OCI-LY7 (cell line): Measurements from ENCODE around the gene MPPED2. TPM values are rescaled to one million over a fixed set of nuclear protein-coding genes. Genes with fewer than 3 reads are reported as not detected.

ENCODE experiments used
- BruUV-seq: library from RNA; stranded (reverse); fragments of 400-500 nt; replicated peaks from 2 replicates; lab custom pipeline; 2021; lab: Mats Ljungman, UMichigan
- CTCF ChIA-PET: fragments of 300-600 bp; sonication (Branson Sonifier 250); formaldehyde crosslinking; loops from one replicate; lab custom pipeline; 2022; ENCODE audit warnings: antibody characterized with exemption; ENCODE audit not compliant: unreplicated experiment; lab: Charles Lee
- POLR2A ChIA-PET: fragments of 300-600 bp; sonication (Branson Sonifier 250); formaldehyde crosslinking; loops from one replicate; lab custom pipeline; 2022; ENCODE audit warnings: antibody characterized with exemption; lab: Charles Lee
- DNase-seq: peaks from one replicate; pipeline ENCODE4 v3.0.0-alpha.2; 2015; ENCODE audit warnings: low spot score
- H2AFZ ChIP-seq: fragments of 200-600 bp; sonication (generic), shearing (Covaris generic); 2 replicates; pipeline ENCODE4 v1.6.1; 2014; ENCODE audit warnings: mild to moderate bottlenecking, antibody characterized with exemption, low read length, moderate library complexity
- H3K27ac ChIP-seq: fragments of 200-600 bp; sonication (generic); 2 replicates; pipeline ENCODE4 v1.5.1; 2014; ENCODE audit warnings: mixed run types, low read depth, mild to moderate bottlenecking, moderate library complexity, low read length, inconsistent platforms; ENCODE audit not compliant: poor library complexity, severe bottlenecking
- H3K36me3 ChIP-seq: fragments of 200-600 bp; sonication (generic); 2 replicates; pipeline ENCODE4 v1.6.1; 2014; ENCODE audit warnings: mild to moderate bottlenecking, antibody characterized with exemption, low read length, moderate library complexity, mixed read lengths; ENCODE audit not compliant: insufficient read depth
- H3K4me1 ChIP-seq: fragments of 200-600 bp; sonication (generic); 2 replicates; pipeline ENCODE4 v1.5.1; 2014; ENCODE audit warnings: mild to moderate bottlenecking, low read length; ENCODE audit not compliant: insufficient read depth, poor library complexity, severe bottlenecking
- H3K4me2 ChIP-seq: fragments of 200-600 bp; sonication (generic); 2 replicates; pipeline ENCODE4 v1.6.1; 2014; ENCODE audit warnings: mild to moderate bottlenecking, low read length
- H3K4me3 ChIP-seq: fragments of 200-600 bp; sonication (generic); 2 replicates; pipeline ENCODE4 v1.5.1; 2014; ENCODE audit warnings: mild to moderate bottlenecking, low read depth, low read length; ENCODE audit not compliant: poor library complexity, severe bottlenecking
- H3K79me2 ChIP-seq: fragments of 200-600 bp; sonication (generic); 2 replicates; pipeline ENCODE4 v1.6.1; 2016; ENCODE audit warnings: low read depth, mild to moderate bottlenecking, low read length, moderate library complexity, mixed read lengths; ENCODE audit not compliant: insufficient read depth
- H3K9me2 ChIP-seq: fragments of 200-600 bp; sonication (generic); 2 replicates; pipeline ENCODE4 v1.6.1; 2016; ENCODE audit warnings: mild to moderate bottlenecking, low read length, mixed read lengths; ENCODE audit not compliant: insufficient read depth
- H3K9me3 ChIP-seq: fragments of 200-600 bp; sonication (generic); 2 replicates; pipeline ENCODE4 v1.6.1; 2014; ENCODE audit warnings: mild to moderate bottlenecking, mixed run types, low read length, mixed read lengths
- H4K20me1 ChIP-seq: fragments of 200-600 bp; sonication (generic); 2 replicates; pipeline ENCODE4 v1.6.1; 2014; ENCODE audit warnings: mild to moderate bottlenecking, antibody characterized with exemption, low read length, moderate library complexity, mixed read lengths; ENCODE audit not compliant: insufficient read depth
- CTCF ChIP-seq: fragments of 200-600 bp; sonication (generic); conservative IDR thresholded peaks from 2 replicates; pipeline ENCODE4 v1.5.1; 2014; ENCODE audit warnings: mild to moderate bottlenecking, antibody characterized with exemption, low read length, moderate library complexity, mixed read lengths
- EZH2phosphoT487 ChIP-seq: fragments of 200-600 bp; sonication (generic); IDR thresholded peaks from 2 replicates; pipeline ENCODE4 v1.6.1; 2018; ENCODE audit warnings: low read depth, borderline replicate concordance, mild to moderate bottlenecking, mixed run types, antibody characterized with exemption, low read length, moderate library complexity, mixed read lengths
- intact Hi-C: fragments of 100-400 bp; cut with micrococcal nuclease; formaldehyde crosslinking; loops from one replicate; pipeline ENCODE4 v1.10.0; 2022; ENCODE audit not compliant: unreplicated experiment
- total RNA-seq, 2 experiments: library from RNA; depleted of rRNA in 1 of 2; stranded (reverse); fragments of >200 nt in 1 of 2; shearing (Covaris generic) in 1 of 2; gene quantifications; 2 replicates each; pipeline ENCODE4 v1.2.3, GENCODE V29; 2014 to 2022

MPPED2 gene
- total RNA-seq, 2 experiments from 2014 or later: not detected

- TF ChIP-seq CTCF: no peak
- TF ChIP-seq EZH2phosphoT487: no peak
- no peaks in the 10 kb centered on the region for H3K4me1 ChIP-seq
- no peaks in the 10 kb centered on the region for H3K36me3 ChIP-seq
- no peaks in the 10 kb centered on the region for H3K79me2 ChIP-seq
- BruUV-seq: no TSS peak
- H3K4me2 ChIP-seq: no peak overlapping the region
- POLR2A ChIA-PET: interaction anchor here (0.6 kb wide), 1 partner anchor 149 kb away, joined by 3 read pairs; no protein-coding TSS in a partner anchor
- no peaks in the 10 kb centered on the region for H3K9me2 ChIP-seq
- H3K4me3 ChIP-seq: no peak overlapping the region
- no peak overlapping the region for H2AFZ ChIP-seq
- no peaks in the 10 kb centered on the region for H4K20me1 ChIP-seq
- CTCF ChIA-PET: no interaction called here
- H3K27ac ChIP-seq: no peak overlapping the region
- DNase-seq: no peak
- no peaks in the 10 kb centered on the region for H3K9me3 ChIP-seq
- intact Hi-C loops: no loop called here
Measured at GRCh38 chr11:30411383-30411782, 174.8 kb downstream of the MPPED2 start.

GRCh38 chr11:30406978-30407762 is 179.0 kb downstream of the MPPED2 start:
- intact Hi-C loops: no loop called here
- Histone ChIP-seq H3K27ac (no peak overlapping the region), H3K4me3 (no peak overlapping the region), H3K4me2 (no peak overlapping the region), H3K36me3 (no peaks in the 10 kb centered on the region), H3K4me1 (no peaks in the 10 kb centered on the region), H3K9me2 (no peaks in the 10 kb centered on the region), H2AFZ (no peak overlapping the region), H3K9me3 (no peaks in the 10 kb centered on the region), H3K79me2 (no peaks in the 10 kb centered on the region), H4K20me1 (no peaks in the 10 kb centered on the region)
- no peak for TF ChIP-seq EZH2phosphoT487
- no peak for DNase-seq
- POLR2A ChIA-PET: interaction anchor here (0.5 kb wide), 1 partner anchor 40 kb away, joined by 3 read pairs; no protein-coding TSS in a partner anchor
- BruUV-seq: no TSS peak
- CTCF ChIA-PET: no interaction called here

GRCh38 chr11:30405385-30405784 is 180.8 kb downstream of the MPPED2 start:
- Histone ChIP-seq H3K9me3 (no peaks in the 10 kb centered on the region), H3K9me2 (no peaks in the 10 kb centered on the region), H3K27ac (no peak overlapping the region), H3K79me2 (no peaks in the 10 kb centered on the region), H3K4me1 (no peaks in the 10 kb centered on the region), H3K36me3 (no peaks in the 10 kb centered on the region), H3K4me3 (no peak overlapping the region), H2AFZ (no peak overlapping the region), H4K20me1 (no peaks in the 10 kb centered on the region), H3K4me2 (no peak overlapping the region)
- intact Hi-C loops: no loop called here
- CTCF ChIA-PET: no interaction called here
- POLR2A ChIA-PET: interaction anchor here (1.0 kb wide), 1 partner anchor 10 kb away, joined by 3 read pairs; no protein-coding TSS in a partner anchor
- DNase-seq: no peak
- TF ChIP-seq EZH2phosphoT487 (no peak), CTCF (no peak)
- BruUV-seq: no TSS peak
